ENCODE results near the gene PRORP. TPM values are rescaled to one million over a fixed set of nuclear protein-coding genes. Genes with fewer than 3 reads are reported as not detected.

The PRORP gene
- total and polyA plus RNA-seq, 2 experiments from 2014 or later: 28.8 to 50.4 TPM

- Mint-ChIP-seq H3K27me3 (ENCODE audit: insufficient read depth, low read depth, poor library complexity) (no peaks in the 10 kb centered on the region), H3K27ac (no peak overlapping the region), H3K9me3 (no peaks in the 10 kb centered on the region), H3K4me1 (peaks cover 20% of the 10 kb centered on the region), H3K4me3 (no peak overlapping the region), H3K36me3 (ENCODE audit: low read depth) (no peaks in the 10 kb centered on the region; the same call in 2 of the 3 replicates)
- TF ChIP-seq ZNF462 (CRISPR knock-in tag; IDR thresholded peaks at IDR 0.05) (no peak), NANOG (IDR thresholded peaks at IDR 0.05; ENCODE audit: borderline replicate concordance) (no peak), POLR2AphosphoS5 (IDR thresholded peaks at IDR 0.05; ENCODE audit: low read depth) (no peak), EZH2 (IDR thresholded peaks at IDR 0.05; ENCODE audit: low read depth, unreplicated experiment) (no peak), ETS1 (IDR thresholded peaks at IDR 0.05) (no peak), STAT1 (IDR thresholded peaks at IDR 0.05; ENCODE audit: unreplicated experiment) (no peak), CREB1 (CRISPR knock-in tag; IDR thresholded peaks at IDR 0.05; ENCODE audit: low read depth) (no peak), EZH2phosphoT487 (IDR thresholded peaks at IDR 0.05; ENCODE audit: unreplicated experiment) (no peak), REST (IDR thresholded peaks at IDR 0.05; ENCODE audit: unreplicated experiment) (no peak), JUNB (IDR thresholded peaks at IDR 0.05; ENCODE audit: unreplicated experiment) (no peak), CTCF (conservative IDR thresholded peaks at IDR 0.05; ENCODE audit: low read depth in 2 of 2) (no peak), ZNF331 (CRISPR knock-in tag; IDR thresholded peaks at IDR 0.05; ENCODE audit: low read depth) (no peak)
- ATAC-seq (no peak), DNase-seq (ENCODE audit: low spot score) (no peak)
- H3K79me2 ChIP-seq (replicated peaks; ENCODE audit: insufficient read depth): no peaks in the 10 kb centered on the region
- H3K4me2 ChIP-seq: no peak overlapping the region
- H3K4me1 ChIP-seq (ENCODE audit: insufficient read depth): 0 out of 2 replicates have a peak, but pooled peaks cover 9% of the 10 kb centered on the region
- no peaks in the 10 kb centered on the region for H3K27me3 ChIP-seq (ENCODE audit: insufficient read depth)
- H2AFZ ChIP-seq: no peak overlapping the region
- no peak overlapping the region for H3K27ac ChIP-seq (ENCODE audit: low read depth)
- no peak overlapping the region for H3K4me3 ChIP-seq
- no peaks in the 10 kb centered on the region for H3F3A ChIP-seq (replicated peaks; ENCODE audit: low read depth)
- no peaks in the 10 kb centered on the region for H4K20me1 ChIP-seq (replicated peaks; ENCODE audit: insufficient read depth)
- no peaks in the 10 kb centered on the region for H3K36me3 ChIP-seq (ENCODE audit: insufficient read depth)
- no peaks in the 10 kb centered on the region for H3K9me2 ChIP-seq (ENCODE audit: insufficient read depth)
Observed at GRCh38 chr14:35158951-35159653, 36.8 kb downstream of the PRORP start.
